DND-41 (cell line): ENCODE data around the gene RCBTB2.

Experiments used
- CTCF ChIP-seq: IDR thresholded peaks from 2 replicates; pipeline ENCODE4 v1.5.1; 2012; ENCODE audit warnings: borderline replicate concordance, low read length, moderate library complexity, mild to moderate bottlenecking; ENCODE audit not compliant: poor library complexity, severe bottlenecking; ENCODE audit errors: extremely low read depth
- EZH2 ChIP-seq: IDR thresholded peaks from 3 replicates; pipeline ENCODE4 v1.6.1; 2012; ENCODE audit warnings: borderline replicate concordance, low read depth, mild to moderate bottlenecking, moderate library complexity, low read length, inconsistent platforms; ENCODE audit not compliant: severe bottlenecking

GRCh38 chr13:48569104-48569666 lies 36.3 kb upstream of the RCBTB2 start:
- no peak for TF ChIP-seq CTCF
- no peak for TF ChIP-seq EZH2
